ENCODE results near the gene CYP3A5. TPM values are rescaled to one million over a fixed set of nuclear protein-coding genes. Genes with fewer than 3 reads are reported as not detected.

The CYP3A5 gene
- total and polyA plus RNA-seq, 10 of the 15 experiments (the other 5 are each of a cell fraction or from before 2014, with no cell fraction given) = 0.05 to 1.3 (median 0.09) TPM; not detected in 2

DNA sequence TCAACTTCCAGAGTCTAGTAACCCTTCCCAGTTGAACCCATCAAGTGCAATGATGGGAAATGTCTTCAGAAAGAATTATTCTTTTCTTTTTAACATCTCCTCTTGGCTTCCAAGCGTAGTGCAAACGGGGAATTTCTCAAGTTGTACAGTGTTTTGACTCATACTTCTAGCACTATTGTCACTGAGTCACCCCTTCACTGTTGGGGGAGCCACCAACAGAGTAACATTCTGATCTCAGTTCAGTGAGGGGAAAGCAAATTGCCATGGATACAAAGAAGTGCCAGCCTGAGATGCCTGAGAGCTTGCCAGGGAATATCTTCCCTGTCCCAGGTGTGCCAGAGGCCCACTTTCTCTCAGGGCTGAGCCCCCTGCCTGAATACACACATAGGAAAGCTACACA is 31.0 kb downstream of the CYP3A5 start:
- ChIA-PET CTCF (no interaction called here), SMC1A (ENCODE audit: uncharacterized antibody, unreplicated experiment) (no interaction called here), RAD21 (ENCODE audit: unreplicated experiment) (no interaction called here), POLR2A (interaction anchor here (0.6 kb wide), 1 partner anchor 89 kb away, joined by 4 read pairs; no protein-coding TSS in a partner anchor)
- no peaks in the 10 kb centered on the region for H4K20me1 ChIP-seq (ENCODE audit: control insufficient read depth, insufficient read depth)
- no peak for FAIRE-seq
- no peak overlapping the region for H2AFZ ChIP-seq (ENCODE audit: control insufficient read depth, low read depth, low read length)
- no peaks in the 10 kb centered on the region for H3K79me2 ChIP-seq (ENCODE audit: control insufficient read depth, insufficient read depth, low read length)
- in situ Hi-C loops (cut with MboI) (no loop called here), intact Hi-C loops (cut with micrococcal nuclease; ENCODE audit: unreplicated experiment) (no loop called here)
- no peaks in the 10 kb centered on the region for H3K4me1 ChIP-seq (ENCODE audit: control insufficient read depth, insufficient read depth, low read length)
- no peaks in the 10 kb centered on the region; a peak in 2 of 4 replicates for H3K36me3 ChIP-seq (ENCODE audit: control insufficient read depth in 2 of 2, insufficient read depth in 2 of 2, low read length in 1 of 2)
- H3K9me3 ChIP-seq (replicated peaks; ENCODE audit: control insufficient read depth, insufficient read depth, low read length) = no peaks in the 10 kb centered on the region
- H3K27ac ChIP-seq (ENCODE audit: control insufficient read depth, insufficient read depth) = no peak overlapping the region
- no peak overlapping the region for H3K4me3 ChIP-seq
- no peak overlapping the region for H3K4me2 ChIP-seq (ENCODE audit: control insufficient read depth, insufficient read depth)
- ATAC-seq = no peak
- DNase-seq (ENCODE audit: low read depth, low spot score) = no peak
- TF ChIP-seq IRF4 (IDR thresholded peaks at IDR 0.05; ENCODE audit: low read depth, low read length) = no peak
- no peak for TF ChIP-seq BMI1 (IDR thresholded peaks at IDR 0.05; ENCODE audit: borderline replicate concordance)
- H3K27me3 ChIP-seq (replicated peaks in 1 of 2; ENCODE audit: control insufficient read depth in 2 of 2, insufficient read depth in 2 of 2, low read length in 1 of 2) = no peaks in the 10 kb centered on the region
- WGBS (ENCODE audit: insufficient coverage, insufficient replicate concordance, low lambda C conversion rate, missing lambda C conversion rate) = 83% methylated on average over 2 of the region's 2 CpGs
- no TSS peak for BruUV-seq (replicated peaks)
- no peak overlapping the region for H3K9ac ChIP-seq (ENCODE audit: control insufficient read depth, insufficient read depth, low read length)

DNA sequence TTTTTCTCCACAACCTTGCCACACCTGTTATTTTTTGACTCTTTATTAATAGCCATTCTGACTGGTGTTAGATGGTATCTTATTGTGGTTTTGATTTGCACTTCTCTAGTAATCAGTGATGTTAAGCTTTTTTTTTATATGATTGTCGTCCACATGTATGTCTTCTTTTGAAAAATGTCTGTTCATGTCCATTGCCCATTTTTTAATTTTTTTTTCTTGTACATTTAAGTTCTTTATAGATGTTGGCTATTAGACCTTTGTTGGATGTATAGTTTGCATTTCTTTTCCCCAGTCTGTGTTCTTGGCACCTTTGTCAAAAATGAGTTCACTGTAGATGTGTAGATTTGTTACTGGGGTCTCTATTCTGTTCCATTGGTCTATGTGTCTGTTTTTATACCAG is 34.2 kb downstream of the CYP3A5 start:
- in situ Hi-C loops (cut with MboI) = no loop called here
- Histone ChIP-seq H3K36me3 (ENCODE audit: control insufficient read depth in 2 of 2, insufficient read depth in 2 of 2, low read length in 1 of 2) (no peaks in the 10 kb centered on the region; a peak in 1 of 4 replicates), H2AFZ (ENCODE audit: control insufficient read depth, low read depth, low read length) (no peak overlapping the region), H3K9me3 (replicated peaks; ENCODE audit: control insufficient read depth, insufficient read depth, low read length) (no peaks in the 10 kb centered on the region), H3K4me1 (ENCODE audit: control insufficient read depth, insufficient read depth, low read length) (no peaks in the 10 kb centered on the region), H4K20me1 (ENCODE audit: control insufficient read depth, insufficient read depth) (no peaks in the 10 kb centered on the region), H3K27me3 (replicated peaks in 1 of 2; ENCODE audit: control insufficient read depth in 2 of 2, insufficient read depth in 2 of 2, low read length in 1 of 2) (no peaks in the 10 kb centered on the region), H3K79me2 (ENCODE audit: control insufficient read depth, insufficient read depth, low read length) (no peaks in the 10 kb centered on the region), H3K27ac (ENCODE audit: control insufficient read depth, insufficient read depth) (no peak overlapping the region), H3K4me2 (ENCODE audit: control insufficient read depth, insufficient read depth) (no peak overlapping the region), H3K9ac (ENCODE audit: control insufficient read depth, insufficient read depth, low read length) (no peak overlapping the region), H3K4me3 (no peak overlapping the region)
- no peak for FAIRE-seq
- POLR2A ChIA-PET = no interaction called here
- WGBS (ENCODE audit: insufficient coverage, insufficient replicate concordance, low lambda C conversion rate, missing lambda C conversion rate) = 65% methylated on average over 1 of the region's 1 CpG
- RAD21 ChIA-PET (ENCODE audit: unreplicated experiment) = no interaction called here
- SMC1A ChIA-PET (ENCODE audit: uncharacterized antibody, unreplicated experiment) = interaction anchor here (0.9 kb wide), 1 partner anchor 21 kb away, joined by 3 read pairs; no protein-coding TSS in a partner anchor
- intact Hi-C loops (cut with micrococcal nuclease; ENCODE audit: unreplicated experiment) = no loop called here
- CTCF ChIA-PET = no interaction called here
- no peak for DNase-seq (ENCODE audit: low read depth, low spot score)
- BruUV-seq (replicated peaks) = no TSS peak
- ATAC-seq = no peak
- TF ChIP-seq MTA3 (IDR thresholded peaks at IDR 0.05; ENCODE audit: borderline replicate concordance, low read length) (no peak), PML (IDR thresholded peaks at IDR 0.05; ENCODE audit: low read length) (no peak), RAD51 (IDR thresholded peaks at IDR 0.05) (no peak), BMI1 (IDR thresholded peaks at IDR 0.05; ENCODE audit: borderline replicate concordance) (no peak), ZNF24 (IDR thresholded peaks at IDR 0.05) (no peak), IRF3 (IDR thresholded peaks at IDR 0.05) (no peak), PAX8 (IDR thresholded peaks at IDR 0.05) (no peak), ZNF384 (IDR thresholded peaks at IDR 0.05; ENCODE audit: borderline replicate concordance, low read depth, low read length) (no peak), HDAC2 (IDR thresholded peaks at IDR 0.05) (no peak), POLR2AphosphoS5 (IDR thresholded peaks at IDR 0.05; ENCODE audit: low read length) (no peak), CREB1 (IDR thresholded peaks at IDR 0.05; ENCODE audit: low read depth) (no peak)
- TF ChIP-seq, protein P1, sequence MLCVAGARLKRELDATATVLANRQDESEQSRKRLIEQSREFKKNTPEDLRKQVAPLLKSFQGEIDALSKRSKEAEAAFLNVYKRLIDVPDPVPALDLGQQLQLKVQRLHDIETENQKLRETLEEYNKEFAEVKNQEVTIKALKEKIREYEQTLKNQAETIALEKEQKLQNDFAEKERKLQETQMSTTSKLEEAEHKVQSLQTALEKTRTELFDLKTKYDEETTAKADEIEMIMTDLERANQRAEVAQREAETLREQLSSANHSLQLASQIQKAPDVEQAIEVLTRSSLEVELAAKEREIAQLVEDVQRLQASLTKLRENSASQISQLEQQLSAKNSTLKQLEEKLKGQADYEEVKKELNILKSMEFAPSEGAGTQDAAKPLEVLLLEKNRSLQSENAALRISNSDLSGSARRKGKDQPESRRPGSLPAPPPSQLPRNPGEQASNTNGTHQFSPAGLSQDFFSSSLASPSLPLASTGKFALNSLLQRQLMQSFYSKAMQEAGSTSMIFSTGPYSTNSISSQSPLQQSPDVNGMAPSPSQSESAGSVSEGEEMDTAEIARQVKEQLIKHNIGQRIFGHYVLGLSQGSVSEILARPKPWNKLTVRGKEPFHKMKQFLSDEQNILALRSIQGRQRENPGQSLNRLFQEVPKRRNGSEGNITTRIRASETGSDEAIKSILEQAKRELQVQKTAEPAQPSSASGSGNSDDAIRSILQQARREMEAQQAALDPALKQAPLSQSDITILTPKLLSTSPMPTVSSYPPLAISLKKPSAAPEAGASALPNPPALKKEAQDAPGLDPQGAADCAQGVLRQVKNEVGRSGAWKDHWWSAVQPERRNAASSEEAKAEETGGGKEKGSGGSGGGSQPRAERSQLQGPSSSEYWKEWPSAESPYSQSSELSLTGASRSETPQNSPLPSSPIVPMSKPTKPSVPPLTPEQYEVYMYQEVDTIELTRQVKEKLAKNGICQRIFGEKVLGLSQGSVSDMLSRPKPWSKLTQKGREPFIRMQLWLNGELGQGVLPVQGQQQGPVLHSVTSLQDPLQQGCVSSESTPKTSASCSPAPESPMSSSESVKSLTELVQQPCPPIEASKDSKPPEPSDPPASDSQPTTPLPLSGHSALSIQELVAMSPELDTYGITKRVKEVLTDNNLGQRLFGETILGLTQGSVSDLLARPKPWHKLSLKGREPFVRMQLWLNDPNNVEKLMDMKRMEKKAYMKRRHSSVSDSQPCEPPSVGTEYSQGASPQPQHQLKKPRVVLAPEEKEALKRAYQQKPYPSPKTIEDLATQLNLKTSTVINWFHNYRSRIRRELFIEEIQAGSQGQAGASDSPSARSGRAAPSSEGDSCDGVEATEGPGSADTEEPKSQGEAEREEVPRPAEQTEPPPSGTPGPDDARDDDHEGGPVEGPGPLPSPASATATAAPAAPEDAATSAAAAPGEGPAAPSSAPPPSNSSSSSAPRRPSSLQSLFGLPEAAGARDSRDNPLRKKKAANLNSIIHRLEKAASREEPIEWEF (IDR thresholded peaks at IDR 0.05; ENCODE audit: insufficient replicate concordance, low read depth, low read length) = no peak
